ENCODE measurements around the gene SHISA5.

GRCh38 chr3:48467110-48467454 lies 36.9 kb downstream of the SHISA5 start:
- no peak for TF ChIP-seq EZH2 (IDR thresholded peaks at IDR 0.05; ENCODE audit: low read depth, unreplicated experiment)
- no peak for TF ChIP-seq EZH2phosphoT487 (IDR thresholded peaks at IDR 0.05; ENCODE audit: unreplicated experiment)
- no peak for TF ChIP-seq CTCF (conservative IDR thresholded peaks at IDR 0.05; ENCODE audit: low read depth in 2 of 2)
- TF ChIP-seq ZNF462 (CRISPR knock-in tag; IDR thresholded peaks at IDR 0.05) = no peak
- TF ChIP-seq POLR2AphosphoS5 (IDR thresholded peaks at IDR 0.05; ENCODE audit: low read depth) = no peak
- TF ChIP-seq CREB1 (CRISPR knock-in tag; IDR thresholded peaks at IDR 0.05; ENCODE audit: low read depth) = no peak

Data from GM23338 (cell line).